22Rv1 (cell line): ENCODE results near the gene PDPN.

Experiments
- H3K27ac ChIP-seq: fragments of 450-650 bp; 2 replicates; pipeline ENCODE4 v1.5.1; 2017
- CTCF ChIP-seq: fragments of 450-650 bp; IDR thresholded peaks from 2 replicates; pipeline ENCODE4 v1.5.1; 2017; ENCODE audit warnings: mild to moderate bottlenecking
- ZFX ChIP-seq: fragments of 450-650 bp; IDR thresholded peaks from 2 replicates; pipeline ENCODE4 v1.6.1; 2017; ENCODE audit warnings: antibody characterized with exemption, borderline replicate concordance

The PDPN gene

DNA sequence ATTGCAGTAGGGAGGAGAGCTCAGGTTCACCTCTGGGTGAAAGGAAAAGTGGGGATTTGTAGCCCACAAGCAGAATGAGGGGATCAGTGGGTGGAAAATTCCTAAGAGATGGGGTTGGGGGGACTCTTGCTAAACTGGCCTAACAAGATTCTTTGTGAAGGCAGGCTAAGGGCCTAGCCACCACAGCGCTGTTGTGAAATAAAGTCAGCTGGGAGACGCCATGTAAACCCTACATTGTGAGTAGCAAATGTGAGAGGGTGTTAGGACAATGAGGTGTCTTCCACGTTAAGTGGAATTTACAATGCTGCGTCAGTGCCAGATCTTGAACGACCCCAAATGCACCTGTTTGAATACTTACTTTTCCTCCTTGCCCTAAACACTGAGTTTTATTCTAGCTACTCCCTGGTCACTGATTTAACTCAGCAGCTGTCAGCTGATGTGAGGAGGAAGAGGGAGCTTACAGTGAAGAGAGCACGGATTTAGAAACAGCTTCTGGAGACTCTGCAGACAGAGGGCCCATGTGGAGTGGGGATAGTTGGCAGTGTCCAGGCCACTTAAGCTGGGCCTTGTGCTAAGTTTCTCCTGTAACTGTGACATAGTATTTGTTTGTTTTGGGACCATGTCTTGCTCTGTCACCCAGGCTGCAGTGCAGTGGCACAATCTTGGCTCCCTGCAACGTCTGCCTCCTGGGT, 17.3 kb downstream of the PDPN start:
- no peak overlapping the region for H3K27ac ChIP-seq
- TF ChIP-seq CTCF, result no peak
- TF ChIP-seq ZFX, result no peak

GRCh38 chr1:13604176-13604575, 20.5 kb downstream of the PDPN start:
- no peak for TF ChIP-seq CTCF
- no peak for TF ChIP-seq ZFX
- H3K27ac ChIP-seq, result no peak overlapping the region

GRCh38 chr1:13604721-13605120, 21.1 kb downstream of the PDPN start:
- no peak for TF ChIP-seq ZFX
- TF ChIP-seq CTCF, result no peak
- no peak overlapping the region for H3K27ac ChIP-seq

DNA sequence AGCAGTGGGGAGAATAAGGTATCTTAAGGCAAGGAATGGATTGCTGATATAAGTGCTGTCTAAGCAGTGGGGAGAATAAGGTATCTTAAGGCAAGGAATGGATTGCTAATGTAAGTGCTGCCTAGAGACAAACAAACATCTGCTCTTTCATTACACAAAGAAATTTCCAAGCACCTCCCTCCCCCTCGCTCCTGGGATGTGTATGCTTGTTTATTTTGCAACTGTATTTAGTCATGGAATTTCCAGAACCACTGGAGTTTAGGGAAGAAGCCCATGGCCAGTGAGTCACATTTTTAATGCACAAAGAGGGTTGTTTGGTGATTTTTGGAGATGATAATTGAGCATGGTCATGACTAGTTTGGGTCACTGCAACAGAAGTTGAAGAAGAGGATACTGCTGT, 21.5 kb downstream of the PDPN start:
- H3K27ac ChIP-seq, result no peak overlapping the region
- TF ChIP-seq ZFX, result no peak
- TF ChIP-seq CTCF, result no peak

- TF ChIP-seq ZFX, result no peak
- no peak for TF ChIP-seq CTCF
- H3K27ac ChIP-seq, result no peak overlapping the region
These were observed 23.4 kb downstream of the PDPN start for GRCh38 chr1:13607002-13607401.

GRCh38 chr1:13616234-13616633, 32.6 kb downstream of the PDPN start:
- TF ChIP-seq ZFX, result no peak
- no peak overlapping the region for H3K27ac ChIP-seq

DNA sequence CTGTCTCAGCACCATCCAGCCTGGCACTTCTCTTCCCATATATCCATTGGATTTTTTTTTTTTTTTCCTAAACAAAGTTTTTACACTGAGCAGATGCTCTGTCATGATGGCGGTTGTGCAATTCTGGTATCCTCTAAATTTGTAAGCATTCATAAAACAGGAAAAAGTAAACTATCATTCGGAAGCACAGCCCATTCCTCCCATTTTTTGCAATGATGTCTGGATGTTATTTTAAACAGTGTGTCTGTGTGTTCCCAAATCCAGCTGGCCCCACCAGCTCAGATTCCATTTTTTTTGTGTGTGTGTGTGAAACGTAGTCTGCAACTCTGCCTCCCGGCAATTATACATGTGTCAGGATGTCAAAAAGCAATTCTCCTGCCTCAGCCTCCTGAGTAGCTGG, 33.5 kb downstream of the PDPN start:
- no peak overlapping the region for H3K27ac ChIP-seq
- TF ChIP-seq ZFX (no peak), CTCF (no peak)

DNA sequence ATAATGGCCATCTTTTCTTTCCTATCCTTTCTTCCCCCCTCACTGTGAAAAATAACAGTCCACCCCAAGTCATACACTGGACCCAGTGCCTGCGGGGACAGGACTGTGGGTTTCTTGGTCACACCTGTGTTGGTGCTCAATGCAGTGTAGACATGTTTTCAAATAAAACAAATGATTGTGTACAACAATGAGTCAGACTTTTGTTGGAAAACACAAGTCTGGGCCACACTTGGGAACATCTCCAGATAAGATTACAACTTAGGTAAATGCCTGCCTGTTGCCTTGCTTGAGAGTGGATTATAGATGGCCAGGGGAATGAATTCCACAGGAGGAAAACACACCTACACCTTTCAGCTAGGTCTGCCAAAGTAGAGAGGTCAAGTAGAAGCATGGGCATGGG, 34.1 kb downstream of the PDPN start:
- H3K27ac ChIP-seq, result no peak overlapping the region

More for the DNA sequence above, 34.1 kb downstream of the PDPN start:
- no peak for TF ChIP-seq ZFX
- no peak for TF ChIP-seq CTCF
